ENCODE results near the gene BMPR1A.

- TF ChIP-seq, protein P1, sequence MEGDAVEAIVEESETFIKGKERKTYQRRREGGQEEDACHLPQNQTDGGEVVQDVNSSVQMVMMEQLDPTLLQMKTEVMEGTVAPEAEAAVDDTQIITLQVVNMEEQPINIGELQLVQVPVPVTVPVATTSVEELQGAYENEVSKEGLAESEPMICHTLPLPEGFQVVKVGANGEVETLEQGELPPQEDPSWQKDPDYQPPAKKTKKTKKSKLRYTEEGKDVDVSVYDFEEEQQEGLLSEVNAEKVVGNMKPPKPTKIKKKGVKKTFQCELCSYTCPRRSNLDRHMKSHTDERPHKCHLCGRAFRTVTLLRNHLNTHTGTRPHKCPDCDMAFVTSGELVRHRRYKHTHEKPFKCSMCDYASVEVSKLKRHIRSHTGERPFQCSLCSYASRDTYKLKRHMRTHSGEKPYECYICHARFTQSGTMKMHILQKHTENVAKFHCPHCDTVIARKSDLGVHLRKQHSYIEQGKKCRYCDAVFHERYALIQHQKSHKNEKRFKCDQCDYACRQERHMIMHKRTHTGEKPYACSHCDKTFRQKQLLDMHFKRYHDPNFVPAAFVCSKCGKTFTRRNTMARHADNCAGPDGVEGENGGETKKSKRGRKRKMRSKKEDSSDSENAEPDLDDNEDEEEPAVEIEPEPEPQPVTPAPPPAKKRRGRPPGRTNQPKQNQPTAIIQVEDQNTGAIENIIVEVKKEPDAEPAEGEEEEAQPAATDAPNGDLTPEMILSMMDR (IDR thresholded peaks at IDR 0.05; ENCODE audit: low read depth, low read length, poor library complexity, severe bottlenecking): no peak
- no peak for TF ChIP-seq EZH2phosphoT487 (IDR thresholded peaks at IDR 0.05; ENCODE audit: borderline replicate concordance, low read length)
Measured at GRCh38 chr10:86730227-86730626, 26.2 kb upstream of the BMPR1A start.

All from DOHH2 (cell line).